Activated CD4-positive, CD25-positive, alpha-beta regulatory T cell treated with anti-CD3 and anti-CD28 coated beads, Interleukin-2, amount 50 U/mL, for 72 hours (primary cell): ENCODE measurements around the gene LYAR.

ENCODE experiments used
- DNase-seq: peaks from one replicate; pipeline ENCODE4 v3.0.0; 2021

LYAR gene

GRCh38 chr4:4315461-4316149 lies 25.7 kb upstream of the LYAR start:
- no peak for DNase-seq

- no peak for DNase-seq
Measured at GRCh38 chr4:4311193-4311592, 21.2 kb upstream of the LYAR start.

GRCh38 chr4:4308800-4309441 lies 19.0 kb upstream of the LYAR start:
- no peak for DNase-seq

- no peak for DNase-seq
Measured at GRCh38 chr4:4306920-4307319, 17.0 kb upstream of the LYAR start.

- no peak for DNase-seq
Measured at GRCh38 chr4:4302416-4302815, 12.5 kb upstream of the LYAR start.

GRCh38 chr4:4302001-4302400 lies 12.0 kb upstream of the LYAR start:
- DNase-seq = no peak

GRCh38 chr4:4299006-4299405 lies 9.1 kb upstream of the LYAR start:
- no peak for DNase-seq

GRCh38 chr4:4296283-4296846 lies 6.4 kb upstream of the LYAR start:
- DNase-seq = no peak

- DNase-seq = no peak
Measured at GRCh38 chr4:4293279-4293678, 3.3 kb upstream of the LYAR start.

- no peak for DNase-seq
Measured at GRCh38 chr4:4289597-4289940, 385 bp downstream of the LYAR start.

GRCh38 chr4:4289055-4289454 lies 899 bp downstream of the LYAR start:
- no peak for DNase-seq

GRCh38 chr4:4288098-4288497 lies 1.9 kb downstream of the LYAR start:
- DNase-seq = no peak

- no peak for DNase-seq
Measured at GRCh38 chr4:4284827-4285618, 4.9 kb downstream of the LYAR start.

GRCh38 chr4:4281787-4282186 lies 8.2 kb downstream of the LYAR start:
- DNase-seq = no peak

- no peak for DNase-seq
Measured at GRCh38 chr4:4277531-4277930, 12.4 kb downstream of the LYAR start.

- DNase-seq = no peak
Measured at GRCh38 chr4:4274226-4274625, 15.7 kb downstream of the LYAR start.

- DNase-seq = no peak
Measured at GRCh38 chr4:4271912-4272311, 18.0 kb downstream of the LYAR start.

- DNase-seq = no peak
Measured at GRCh38 chr4:4270529-4270928, 19.4 kb downstream of the LYAR start.

- DNase-seq = no peak
Measured at GRCh38 chr4:4269856-4270255, 20.1 kb downstream of the LYAR start.

GRCh38 chr4:4269331-4269731 lies 20.6 kb downstream of the LYAR start:
- DNase-seq = no peak

- no peak for DNase-seq
Measured at GRCh38 chr4:4268776-4269175, 21.2 kb downstream of the LYAR start.

- DNase-seq = no peak
Measured at GRCh38 chr4:4267981-4268380, 22.0 kb downstream of the LYAR start.

- DNase-seq = no peak
Measured at GRCh38 chr4:4260185-4260751, 29.7 kb downstream of the LYAR start.
